Cardiac fibroblast (primary cell): Measurements from ENCODE around the gene YWHAE.
A peak's percentile ranks its signal among the peaks of the same experiment; 100 is the strongest.
"Not testable (repeated sequence)": the region's sequence is repeated elsewhere in the genome, so short reads cannot be mapped to it uniquely, and the experiment has no call there.

Source experiments
- DNase-seq, 2 donors: peaks; one replicate each; pipeline versions ENCODE4 v3.0.0 to v3.0.0-alpha.2; 2010; ENCODE audit warnings: low read depth in 2 of 2
- H3K4me3 ChIP-seq, 2 donors: replicated peaks in 1 of 2; 1 replicate in 1 of 2; 2 replicates in 1 of 2; pipeline ENCODE4 v1.5.1; 2011; ENCODE audit warnings: low read depth in 2 of 2, low read length in 2 of 2, mild to moderate bottlenecking in 2 of 2, moderate library complexity in 1 of 2
- TF ChIP-seq, protein P1 (sequence below): IDR thresholded peaks from one replicate; pipeline ENCODE4 v1.5.1; 2011; ENCODE audit warnings: low read depth, mild to moderate bottlenecking, low read length, inconsistent platforms

YWHAE gene

DNA sequence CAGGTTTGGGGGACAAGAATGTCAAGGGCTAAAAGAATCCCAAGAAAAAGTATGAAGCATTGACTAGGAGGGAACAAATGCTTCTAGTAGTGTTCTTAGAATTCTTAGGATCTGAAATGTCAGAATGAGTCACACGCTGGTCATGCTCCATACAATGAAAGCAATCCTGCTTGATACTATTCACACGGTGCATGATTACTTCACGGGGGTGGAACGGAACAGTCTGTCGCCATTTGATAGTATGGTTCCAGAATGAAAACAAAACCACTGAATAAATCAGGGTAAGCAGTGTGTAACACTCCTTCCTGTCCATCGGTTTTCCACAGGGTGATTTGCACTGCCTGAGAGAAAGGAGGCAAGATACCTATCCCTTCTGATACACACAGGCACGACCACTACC lies 22.9 kb upstream of the YWHAE start:
- TF ChIP-seq, protein P1, sequence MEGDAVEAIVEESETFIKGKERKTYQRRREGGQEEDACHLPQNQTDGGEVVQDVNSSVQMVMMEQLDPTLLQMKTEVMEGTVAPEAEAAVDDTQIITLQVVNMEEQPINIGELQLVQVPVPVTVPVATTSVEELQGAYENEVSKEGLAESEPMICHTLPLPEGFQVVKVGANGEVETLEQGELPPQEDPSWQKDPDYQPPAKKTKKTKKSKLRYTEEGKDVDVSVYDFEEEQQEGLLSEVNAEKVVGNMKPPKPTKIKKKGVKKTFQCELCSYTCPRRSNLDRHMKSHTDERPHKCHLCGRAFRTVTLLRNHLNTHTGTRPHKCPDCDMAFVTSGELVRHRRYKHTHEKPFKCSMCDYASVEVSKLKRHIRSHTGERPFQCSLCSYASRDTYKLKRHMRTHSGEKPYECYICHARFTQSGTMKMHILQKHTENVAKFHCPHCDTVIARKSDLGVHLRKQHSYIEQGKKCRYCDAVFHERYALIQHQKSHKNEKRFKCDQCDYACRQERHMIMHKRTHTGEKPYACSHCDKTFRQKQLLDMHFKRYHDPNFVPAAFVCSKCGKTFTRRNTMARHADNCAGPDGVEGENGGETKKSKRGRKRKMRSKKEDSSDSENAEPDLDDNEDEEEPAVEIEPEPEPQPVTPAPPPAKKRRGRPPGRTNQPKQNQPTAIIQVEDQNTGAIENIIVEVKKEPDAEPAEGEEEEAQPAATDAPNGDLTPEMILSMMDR: no peak
- H3K4me3 ChIP-seq: no peak overlapping the region
- peak; percentile 91 to 98 for DNase-seq

GRCh38 chr17:1421470-1421869 lies 21.4 kb upstream of the YWHAE start:
- no peak for DNase-seq
- H3K4me3 ChIP-seq: no peak overlapping the region
- TF ChIP-seq, protein P1: no peak

DNA sequence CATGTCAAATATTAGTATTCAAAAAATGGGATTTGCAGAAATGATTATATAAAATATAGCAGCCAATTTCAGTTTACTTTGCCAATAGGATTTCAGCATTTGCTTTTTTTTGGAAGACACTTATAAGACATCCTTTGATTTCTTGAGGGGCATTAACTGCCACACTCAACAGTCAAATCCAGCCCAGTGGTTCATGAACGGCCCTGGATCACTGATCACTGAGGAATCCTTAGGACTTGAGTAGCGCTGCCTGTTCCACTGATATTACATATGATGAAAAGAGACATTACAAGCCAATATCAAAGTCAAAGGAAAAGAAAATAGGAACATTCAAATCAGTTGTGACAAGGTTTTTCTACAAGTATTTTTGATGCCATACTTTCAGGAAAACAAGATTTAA lies 21.0 kb upstream of the YWHAE start:
- TF ChIP-seq, protein P1: no peak
- DNase-seq: no peak
- no peak overlapping the region for H3K4me3 ChIP-seq

DNA sequence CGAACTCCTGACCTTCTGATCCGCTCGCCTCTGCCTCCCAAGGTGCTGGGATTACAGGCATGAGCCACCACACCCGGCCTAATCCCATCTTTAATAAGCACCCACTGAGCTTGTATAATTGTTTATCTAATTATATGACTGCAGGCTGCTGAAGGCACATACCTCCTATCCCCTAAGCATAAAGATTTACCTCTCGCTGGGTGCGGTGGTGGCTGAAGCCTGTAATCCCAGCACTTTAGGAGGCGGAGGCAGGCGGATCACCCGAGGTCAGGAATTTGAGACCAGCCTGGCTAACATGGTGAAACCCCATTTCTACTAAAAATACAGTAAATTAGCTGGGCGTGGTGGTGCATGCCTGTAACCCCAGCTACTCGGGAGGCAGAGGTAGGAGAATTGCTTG lies 20.1 kb upstream of the YWHAE start:
- TF ChIP-seq, protein P1: no peak
- DNase-seq: no peak
- no peak overlapping the region for H3K4me3 ChIP-seq

GRCh38 chr17:1418476-1418875 lies 18.5 kb upstream of the YWHAE start:
- not testable (repeated sequence) for DNase-seq, H3K4me3 ChIP-seq

DNA sequence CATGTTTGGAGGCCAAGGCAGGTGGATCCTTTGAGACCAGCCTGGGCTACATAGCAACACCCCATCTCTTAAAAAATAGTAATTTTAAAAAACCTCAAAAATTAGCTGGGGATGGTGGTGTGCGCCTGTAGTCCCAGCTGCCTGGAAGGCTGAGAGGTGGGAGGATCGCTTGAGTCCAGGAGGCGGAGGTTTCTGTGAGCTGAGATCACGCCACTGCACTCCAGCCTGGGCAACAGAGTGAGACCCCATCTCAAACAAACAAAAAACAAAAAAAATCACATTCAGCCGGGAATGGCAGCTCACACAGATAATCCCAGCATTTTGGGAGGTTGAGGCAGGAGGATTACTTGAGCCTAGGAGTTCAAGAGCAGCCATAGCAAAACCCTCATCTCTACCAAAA lies 16.4 kb upstream of the YWHAE start:
- TF ChIP-seq, protein P1: no peak
- H3K4me3 ChIP-seq: no peak overlapping the region
- DNase-seq: no peak

DNA sequence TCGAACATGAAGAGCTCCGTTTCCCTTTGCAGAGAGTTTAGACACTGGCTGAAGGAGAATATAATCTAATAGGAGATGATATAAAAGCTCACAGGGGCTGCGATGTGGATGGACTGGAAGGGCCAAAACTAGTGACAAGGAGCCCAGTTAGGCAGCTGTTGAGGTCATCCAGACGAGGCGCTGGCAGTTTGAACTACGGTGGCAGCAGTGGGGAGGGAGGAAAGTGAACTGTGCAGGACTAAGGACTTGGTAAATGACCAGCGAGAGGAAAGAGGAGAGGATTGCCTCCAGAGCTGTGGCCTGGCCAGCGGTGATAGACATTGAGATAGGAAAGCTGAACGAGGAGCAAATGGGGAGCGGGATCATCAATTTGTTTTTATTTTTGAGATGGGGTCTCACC lies 14.6 kb upstream of the YWHAE start:
- TF ChIP-seq, protein P1: no peak
- no peak overlapping the region for H3K4me3 ChIP-seq
- no peak for DNase-seq
